NCI-H2196 (cell line): ENCODE measurements around the gene CRYGC.

Experiments used
- DNase-seq: peaks from one replicate; lab custom pipeline; 2025; ENCODE audit not compliant: unreplicated experiment; lab: John Stamatoyannopoulos, UW

The CRYGC gene

GRCh38 chr2:208129744-208130711, at the start of gene CRYGC:
TSS of gene CRYGC (minus strand) at chr2:208129828. CDS start at chr2:208129792, 36 bp downstream.
- no peak for DNase-seq

- no peak for DNase-seq
Measured at GRCh38 chr2:208179028-208179609, 49.5 kb upstream of the CRYGC start.

- no peak for DNase-seq
Measured at GRCh38 chr2:208175840-208176153, 46.2 kb upstream of the CRYGC start.

GRCh38 chr2:208175069-208175839, 45.6 kb upstream of the CRYGC start:
- DNase-seq, result peak; percentile 86

GRCh38 chr2:208174144-208174543, 44.5 kb upstream of the CRYGC start:
- no peak for DNase-seq

GRCh38 chr2:208172125-208172524, 42.5 kb upstream of the CRYGC start:
- DNase-seq, result no peak

GRCh38 chr2:208164951-208165755, 35.5 kb upstream of the CRYGC start:
- no peak for DNase-seq

- no peak for DNase-seq
Measured at GRCh38 chr2:208163489-208163888, 33.9 kb upstream of the CRYGC start, which contains the start of gene CRYGA. TSS of gene CRYGA (minus strand) at chr2:208163589. CDS start at chr2:208163556, 33 bp downstream.

GRCh38 chr2:208156439-208156838, 26.8 kb upstream of the CRYGC start:
- no peak for DNase-seq

- DNase-seq, result no peak
Measured at GRCh38 chr2:208153156-208153555, 23.5 kb upstream of the CRYGC start.

GRCh38 chr2:208150956-208151355, 21.3 kb upstream of the CRYGC start:
- DNase-seq, result no peak

- DNase-seq, result no peak
Measured at GRCh38 chr2:208150094-208150493, 20.5 kb upstream of the CRYGC start.

GRCh38 chr2:208148803-208149202, 19.2 kb upstream of the CRYGC start:
- DNase-seq, result no peak

- no peak for DNase-seq
Measured at GRCh38 chr2:208147759-208148158, 18.1 kb upstream of the CRYGC start.

- DNase-seq, result no peak
Measured at GRCh38 chr2:208147008-208147407, 17.4 kb upstream of the CRYGC start.

- no peak for DNase-seq
Measured at GRCh38 chr2:208146006-208146405, 16.4 kb upstream of the CRYGC start, which contains the start of gene CRYGB. TSS of gene CRYGB (minus strand) at chr2:208146158. CDS start at chr2:208146120, 38 bp downstream.

GRCh38 chr2:208142925-208143799, 13.5 kb upstream of the CRYGC start:
- peak; percentile 15 for DNase-seq

GRCh38 chr2:208142240-208142924, 12.8 kb upstream of the CRYGC start:
- peak; percentile 79 for DNase-seq

- DNase-seq, result no peak
Measured at GRCh38 chr2:208139447-208139846, 9.8 kb upstream of the CRYGC start.
